Sigmoid colon (tissue), 4 donors: ENCODE data around the gene PLEKHA6.

Experiments
- EP300 ChIP-seq, 4 donors: sonication (generic); formaldehyde crosslinking; IDR thresholded peaks; one replicate each; pipeline ENCODE4 v1.6.1; 2017; ENCODE audit warnings: antibody characterized with exemption in 4 of 4
- POLR2AphosphoS5 ChIP-seq, 4 donors: sonication (generic); formaldehyde crosslinking; IDR thresholded peaks; one replicate each; pipeline ENCODE4 v1.6.1; 2017; ENCODE audit warnings: antibody characterized with exemption in 4 of 4
- TF ChIP-seq, protein P1 (sequence below), 4 experiments: fragments of 450-650 bp in 3 of 4; fragments of 200-600 bp in 1 of 4; IDR thresholded peaks; one replicate each; pipeline ENCODE4 v1.5.1; 2016 to 2019; ENCODE audit warnings: antibody characterized with exemption in 4 of 4, mild to moderate bottlenecking in 3 of 4, moderate library complexity in 2 of 4

DNA sequence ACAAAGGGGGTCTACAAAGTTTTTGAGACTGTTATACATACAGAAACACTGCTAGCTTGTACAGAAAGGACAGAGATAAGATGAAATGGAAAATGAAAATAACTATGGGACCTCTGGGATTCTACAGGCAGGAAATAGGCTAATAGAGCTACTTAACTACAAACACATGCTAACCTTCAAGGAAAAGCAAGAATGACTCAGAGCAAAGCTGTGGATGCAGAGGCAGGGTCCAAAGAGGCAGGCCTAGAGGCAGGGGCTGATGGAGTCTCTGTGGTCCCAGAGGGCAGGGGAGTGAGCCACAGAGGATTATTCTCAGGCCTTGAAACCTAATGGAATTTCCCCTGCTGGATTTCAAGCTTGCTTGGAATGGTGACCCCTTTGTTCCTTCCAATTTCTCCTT lies 127.2 kb downstream of the PLEKHA6 start:
- TF ChIP-seq, protein P1, sequence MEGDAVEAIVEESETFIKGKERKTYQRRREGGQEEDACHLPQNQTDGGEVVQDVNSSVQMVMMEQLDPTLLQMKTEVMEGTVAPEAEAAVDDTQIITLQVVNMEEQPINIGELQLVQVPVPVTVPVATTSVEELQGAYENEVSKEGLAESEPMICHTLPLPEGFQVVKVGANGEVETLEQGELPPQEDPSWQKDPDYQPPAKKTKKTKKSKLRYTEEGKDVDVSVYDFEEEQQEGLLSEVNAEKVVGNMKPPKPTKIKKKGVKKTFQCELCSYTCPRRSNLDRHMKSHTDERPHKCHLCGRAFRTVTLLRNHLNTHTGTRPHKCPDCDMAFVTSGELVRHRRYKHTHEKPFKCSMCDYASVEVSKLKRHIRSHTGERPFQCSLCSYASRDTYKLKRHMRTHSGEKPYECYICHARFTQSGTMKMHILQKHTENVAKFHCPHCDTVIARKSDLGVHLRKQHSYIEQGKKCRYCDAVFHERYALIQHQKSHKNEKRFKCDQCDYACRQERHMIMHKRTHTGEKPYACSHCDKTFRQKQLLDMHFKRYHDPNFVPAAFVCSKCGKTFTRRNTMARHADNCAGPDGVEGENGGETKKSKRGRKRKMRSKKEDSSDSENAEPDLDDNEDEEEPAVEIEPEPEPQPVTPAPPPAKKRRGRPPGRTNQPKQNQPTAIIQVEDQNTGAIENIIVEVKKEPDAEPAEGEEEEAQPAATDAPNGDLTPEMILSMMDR (IDR thresholded peaks at IDR 0.05), result no peak
- no peak for TF ChIP-seq EP300 (IDR thresholded peaks at IDR 0.05)
- TF ChIP-seq POLR2AphosphoS5 (IDR thresholded peaks at IDR 0.05), result no peak
